Peyer's patch (tissue), 4 donors: ENCODE data around the gene HSD17B2. TPM values are rescaled to one million over a fixed set of nuclear protein-coding genes. Genes with fewer than 3 reads are reported as not detected.
"Not testable (repeated sequence)": the region's sequence is repeated elsewhere in the genome, so short reads cannot be mapped to it uniquely, and the experiment has no call there.

Experiments used
- DNase-seq, 3 donors: peaks; one replicate each; pipeline ENCODE4 v3.0.0-alpha.2; 2017 to 2019
- H3K27ac ChIP-seq, 4 donors: fragments of 200-600 bp; sonication (generic); one replicate each; pipeline ENCODE4 v1.5.1; 2016 to 2019
- H3K27me3 ChIP-seq, 2 donors: fragments of 200-600 bp; sonication (generic); one replicate each; pipeline ENCODE4 v1.5.1; 2019
- H3K36me3 ChIP-seq, 3 donors: fragments of 200-600 bp; sonication (generic); one replicate each; pipeline ENCODE4 v1.5.1; 2016 to 2019
- H3K4me1 ChIP-seq, 4 donors: fragments of 200-600 bp; sonication (generic); one replicate each; pipeline ENCODE4 v1.5.1; 2016 to 2019
- H3K4me3 ChIP-seq, 4 donors: fragments of 200-600 bp; sonication (generic); 1 replicate in 3 of 4; 2 replicates in 1 of 4; pipeline ENCODE4 v1.5.1; 2016 to 2019; ENCODE audit warnings: mild to moderate bottlenecking in 1 of 4
- H3K9me3 ChIP-seq, 4 donors: fragments of 200-600 bp; sonication (generic); one replicate each; pipeline ENCODE4 v1.5.1; 2016 to 2019; ENCODE audit warnings: mild to moderate bottlenecking in 1 of 4
- POLR2A ChIP-seq, 2 donors: fragments of 450-650 bp; IDR thresholded peaks; one replicate each; pipeline ENCODE4 v1.5.1; 2017; ENCODE audit warnings: antibody characterized with exemption in 2 of 2, mild to moderate bottlenecking in 2 of 2, moderate library complexity in 2 of 2
- total RNA-seq, 4 donors: library from RNA; depleted of rRNA; stranded (reverse); fragments of >200 nt; gene quantifications; one replicate each; pipeline ENCODE4 v1.1.0, GENCODE V29; 2016
- TF ChIP-seq, protein P1 (sequence below), 6 experiments: fragments of 450-650 bp in 4 of 6; fragments of 200-600 bp in 2 of 6; sonication (generic) in 1 of 6; IDR thresholded peaks; one replicate each; pipeline ENCODE4 v1.5.1; 2017 to 2019; ENCODE audit warnings: antibody characterized with exemption in 6 of 6, mild to moderate bottlenecking in 3 of 6, moderate library complexity in 1 of 6

HSD17B2 gene
- total RNA-seq, 4 donors from 2014 or later, result 19.8 to 173 (median 140) TPM

DNA sequence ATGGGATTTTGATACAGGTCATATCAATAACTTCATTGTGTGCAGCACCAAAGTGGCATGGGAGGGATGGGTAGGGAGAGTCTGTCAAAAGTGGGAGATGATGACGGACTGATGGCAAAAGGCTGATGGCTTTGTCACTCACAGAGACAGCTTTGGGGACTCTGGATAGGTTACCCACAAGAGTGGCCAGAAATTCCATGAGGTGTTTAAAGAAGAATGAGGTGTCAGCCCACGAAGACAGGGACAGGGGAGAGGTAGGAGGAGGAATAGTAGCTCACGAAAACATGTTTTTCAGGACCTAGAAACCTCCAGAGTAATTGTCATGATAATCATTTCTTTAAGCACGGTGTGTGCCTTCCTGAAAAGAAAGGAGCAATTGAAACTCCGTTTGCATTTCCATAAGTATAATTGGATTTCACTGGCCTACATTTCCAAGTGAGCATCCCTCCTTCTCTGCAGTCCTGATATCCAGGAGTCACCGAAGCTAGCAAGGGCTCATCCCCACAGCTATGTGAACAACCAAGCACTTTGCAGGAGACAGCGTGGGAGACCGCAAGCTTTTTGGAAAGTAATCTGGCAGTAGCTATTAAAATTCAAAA, 60.0 kb downstream of the HSD17B2 start:
- peaks cover 0 to 32% (median 0%) of the 10 kb centered on the region in 3 donors for H3K36me3 ChIP-seq

DNA sequence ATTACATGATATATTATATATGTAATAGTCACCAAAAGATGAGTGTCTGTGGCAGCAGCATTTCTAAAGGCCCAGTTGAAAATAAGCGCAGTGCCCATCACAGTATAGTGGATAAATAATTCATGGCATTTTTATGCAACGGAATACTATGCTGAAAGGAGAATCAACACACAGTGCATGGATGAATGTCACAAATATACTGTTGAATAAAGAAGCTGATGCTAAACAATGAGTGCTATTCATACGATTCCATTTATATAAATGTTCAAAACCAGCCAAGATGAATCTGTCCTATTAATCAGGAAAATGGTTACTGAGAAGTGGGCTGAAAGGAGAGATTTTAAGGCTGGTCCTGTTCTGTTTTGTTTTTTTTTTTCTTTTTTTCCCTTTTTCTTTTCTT, 61.6 kb downstream of the HSD17B2 start:
- Histone ChIP-seq H3K9me3 (no peaks in the 10 kb centered on the region), H3K36me3 (peaks cover 0 to 31% (median 0%) of the 10 kb centered on the region in 3 donors), H3K4me3 (no peak overlapping the region), H3K27me3 (no peaks in the 10 kb centered on the region), H3K4me1 (no peaks in the 10 kb centered on the region), H3K27ac (no peak overlapping the region)
- TF ChIP-seq, protein P1, sequence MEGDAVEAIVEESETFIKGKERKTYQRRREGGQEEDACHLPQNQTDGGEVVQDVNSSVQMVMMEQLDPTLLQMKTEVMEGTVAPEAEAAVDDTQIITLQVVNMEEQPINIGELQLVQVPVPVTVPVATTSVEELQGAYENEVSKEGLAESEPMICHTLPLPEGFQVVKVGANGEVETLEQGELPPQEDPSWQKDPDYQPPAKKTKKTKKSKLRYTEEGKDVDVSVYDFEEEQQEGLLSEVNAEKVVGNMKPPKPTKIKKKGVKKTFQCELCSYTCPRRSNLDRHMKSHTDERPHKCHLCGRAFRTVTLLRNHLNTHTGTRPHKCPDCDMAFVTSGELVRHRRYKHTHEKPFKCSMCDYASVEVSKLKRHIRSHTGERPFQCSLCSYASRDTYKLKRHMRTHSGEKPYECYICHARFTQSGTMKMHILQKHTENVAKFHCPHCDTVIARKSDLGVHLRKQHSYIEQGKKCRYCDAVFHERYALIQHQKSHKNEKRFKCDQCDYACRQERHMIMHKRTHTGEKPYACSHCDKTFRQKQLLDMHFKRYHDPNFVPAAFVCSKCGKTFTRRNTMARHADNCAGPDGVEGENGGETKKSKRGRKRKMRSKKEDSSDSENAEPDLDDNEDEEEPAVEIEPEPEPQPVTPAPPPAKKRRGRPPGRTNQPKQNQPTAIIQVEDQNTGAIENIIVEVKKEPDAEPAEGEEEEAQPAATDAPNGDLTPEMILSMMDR (IDR thresholded peaks at IDR 0.05), result no peak
- no peak for TF ChIP-seq POLR2A (IDR thresholded peaks at IDR 0.05)
- no peak for DNase-seq

More for the DNA sequence above, 60.0 kb downstream of the HSD17B2 start:
- H3K27ac ChIP-seq, result no peak overlapping the region
- TF ChIP-seq, protein P1 (IDR thresholded peaks at IDR 0.05), result no peak
- TF ChIP-seq POLR2A (IDR thresholded peaks at IDR 0.05), result no peak
- H3K4me1 ChIP-seq, result no peaks in the 10 kb centered on the region
- no peaks in the 10 kb centered on the region for H3K9me3 ChIP-seq
- no peak for DNase-seq
- H3K27me3 ChIP-seq, result no peaks in the 10 kb centered on the region
- no peak overlapping the region for H3K4me3 ChIP-seq

DNA sequence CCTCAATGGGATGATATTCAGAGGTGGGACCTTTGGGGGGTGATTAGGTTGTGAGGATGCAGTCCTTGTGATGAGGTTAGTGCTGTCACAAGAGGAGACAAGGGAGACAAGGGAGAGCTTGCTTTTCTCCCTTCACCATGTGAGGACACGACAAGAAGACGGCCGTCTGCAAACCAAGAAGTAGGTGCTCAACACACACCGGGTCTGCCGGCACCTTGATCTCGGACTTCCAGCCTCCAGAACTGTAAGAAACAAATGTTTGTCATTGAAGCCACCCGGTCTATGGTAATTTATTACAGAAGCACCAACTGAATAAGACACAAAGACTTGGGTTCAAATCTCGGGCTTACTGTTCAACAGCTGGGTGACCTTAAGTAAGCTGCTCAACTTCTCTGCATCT, 70.1 kb downstream of the HSD17B2 start:
- Histone ChIP-seq H3K4me1 (no peaks in the 10 kb centered on the region), H3K27me3 (no peaks in the 10 kb centered on the region), H3K9me3 (no peaks in the 10 kb centered on the region), H3K4me3 (no peak overlapping the region), H3K36me3 (no peaks in the 10 kb centered on the region), H3K27ac (no peak overlapping the region)
- TF ChIP-seq POLR2A (IDR thresholded peaks at IDR 0.05), result no peak
- TF ChIP-seq, protein P1 (IDR thresholded peaks at IDR 0.05), result no peak
- DNase-seq, result no peak

DNA sequence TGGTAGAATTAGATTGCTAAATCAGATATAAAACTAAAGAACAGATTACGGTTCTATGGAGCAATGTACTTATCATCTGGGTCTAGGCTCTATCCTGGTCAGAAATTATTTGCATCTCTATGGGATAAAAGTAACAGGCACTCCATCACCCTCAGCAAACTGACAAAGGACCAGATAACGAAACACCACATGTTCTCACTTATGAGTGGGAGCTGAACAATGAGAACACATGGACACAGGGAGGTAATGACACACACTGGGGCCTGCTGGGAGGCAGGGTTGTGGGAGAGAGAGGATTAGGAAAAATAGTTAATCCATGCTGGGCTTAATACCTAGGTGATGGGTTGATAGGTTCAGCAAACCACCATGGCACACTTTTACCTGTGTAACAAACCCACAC, 73.0 kb downstream of the HSD17B2 start:
- Histone ChIP-seq H3K4me1 (no peaks in the 10 kb centered on the region), H3K36me3 (no peaks in the 10 kb centered on the region)

DNA sequence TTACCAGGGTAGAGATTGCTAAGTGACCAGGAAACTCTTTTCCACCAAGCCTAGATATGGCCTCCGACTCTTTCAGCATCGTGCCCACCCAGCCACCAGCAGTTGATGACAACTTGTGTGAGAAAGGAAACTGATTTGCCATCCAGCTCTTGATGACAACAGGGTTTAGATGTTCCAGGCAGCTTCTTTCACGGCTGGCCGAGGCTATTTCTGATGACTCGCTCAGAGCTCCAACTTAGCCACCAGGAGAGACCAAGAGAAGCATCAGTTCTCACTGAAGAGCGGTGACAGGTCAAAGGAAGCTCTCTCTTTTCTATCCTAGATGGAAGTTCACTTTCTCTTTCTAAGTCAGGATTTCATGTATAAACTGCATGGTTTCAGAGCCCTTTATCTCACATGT, 73.7 kb downstream of the HSD17B2 start:
- Histone ChIP-seq H3K36me3 (no peaks in the 10 kb centered on the region), H3K9me3 (no peaks in the 10 kb centered on the region), H3K27ac (no peak overlapping the region), H3K27me3 (no peaks in the 10 kb centered on the region), H3K4me1 (no peaks in the 10 kb centered on the region), H3K4me3 (no peak overlapping the region)
- TF ChIP-seq POLR2A (IDR thresholded peaks at IDR 0.05), result no peak
- TF ChIP-seq, protein P1 (IDR thresholded peaks at IDR 0.05), result no peak
- DNase-seq, result no peak

More for the DNA sequence above, 73.0 kb downstream of the HSD17B2 start:
- Histone ChIP-seq H3K9me3 (no peaks in the 10 kb centered on the region), H3K4me3 (no peak overlapping the region), H3K27ac (no peak overlapping the region), H3K27me3 (no peaks in the 10 kb centered on the region)
- DNase-seq, result no peak
- TF ChIP-seq, protein P1 (IDR thresholded peaks at IDR 0.05), result no peak
- TF ChIP-seq POLR2A (IDR thresholded peaks at IDR 0.05), result no peak

DNA sequence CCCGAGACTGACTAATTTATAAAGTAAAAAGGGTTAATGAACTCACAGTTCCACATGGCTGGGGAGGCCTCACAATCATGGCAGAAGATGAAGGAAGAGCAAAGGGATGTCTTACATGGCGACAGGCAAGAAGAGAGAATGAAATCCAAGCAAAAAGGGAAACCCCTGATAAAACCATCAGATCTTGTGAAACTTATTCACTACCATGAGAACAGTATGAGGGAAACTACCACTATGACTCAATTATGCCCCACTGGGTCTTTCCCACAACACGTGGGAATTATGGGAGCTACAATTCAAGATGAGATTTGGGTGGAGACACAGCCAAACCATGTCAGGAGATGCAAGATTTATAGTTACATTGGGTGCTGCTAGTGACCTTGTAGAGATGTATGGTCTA, 74.2 kb downstream of the HSD17B2 start:
- not testable (repeated sequence) for H3K4me1 ChIP-seq, DNase-seq, H3K4me3 ChIP-seq, H3K36me3 ChIP-seq, H3K27me3 ChIP-seq, H3K27ac ChIP-seq, H3K9me3 ChIP-seq
